CD4-positive, alpha-beta T cell (primary cell): Measurements from ENCODE around the gene AGAP1. TPM values are rescaled to one million over a fixed set of nuclear protein-coding genes. Genes with fewer than 3 reads are reported as not detected.

ENCODE experiments used
- ATAC-seq: fragments of 200-7000 bp; cut with Tn5 transposase; one replicate; pipeline ENCODE4 v1.10.0; 2022; ENCODE audit warnings: mild to moderate bottlenecking; ENCODE audit not compliant: poor library complexity
- CTCF ChIA-PET: fragments of 350-600 bp; sonication (Branson Sonifier 250); formaldehyde crosslinking; loops from one replicate; lab custom pipeline; 2021; ENCODE audit warnings: antibody characterized with exemption, inconsistent platforms; lab: Charles Lee
- POLR2A ChIA-PET: fragments of 350-600 bp; sonication (Branson Sonifier 250); formaldehyde crosslinking; loops from one replicate; lab custom pipeline; 2021; ENCODE audit warnings: antibody characterized with exemption, inconsistent platforms; lab: Charles Lee
- DNase-seq, 14 experiments: peaks; one replicate each; pipeline ENCODE4 v3.0.0-alpha.2; 2013 to 2020; ENCODE audit warnings: mixed read lengths in 2 of 14
- H3K27ac ChIP-seq, 2 donors: one replicate each; pipeline versions ENCODE4 v1.5.1 to v1.7.0; 2013; ENCODE audit warnings: low read length in 2 of 2, low read depth in 1 of 2, mild to moderate bottlenecking in 1 of 2
- H3K27me3 ChIP-seq, 2 experiments: 1 replicate in 1 of 2; 2 replicates in 1 of 2; pipeline versions ENCODE4 v1.6.1 to v1.7.0; 2013; ENCODE audit warnings: low read length in 2 of 2, control low read depth in 1 of 2, mild to moderate bottlenecking in 1 of 2, moderate library complexity in 1 of 2; ENCODE audit not compliant: insufficient read depth in 2 of 2, control insufficient read depth in 1 of 2
- H3K36me3 ChIP-seq: one replicate; pipeline ENCODE4 v1.6.1; 2013; ENCODE audit warnings: low read length, control low read depth; ENCODE audit not compliant: insufficient read depth
- H3K4me1 ChIP-seq: one replicate; pipeline ENCODE4 v1.6.1; 2013; ENCODE audit warnings: low read length, control low read depth; ENCODE audit not compliant: insufficient read depth
- H3K4me3 ChIP-seq: one replicate; pipeline ENCODE4 v1.5.1; 2013; ENCODE audit warnings: mild to moderate bottlenecking, low read length, moderate library complexity
- H3K9me3 ChIP-seq, 2 experiments: 1 replicate in 1 of 2; 2 replicates in 1 of 2; pipeline versions ENCODE4 v1.6.1 to v1.7.0; 2013; ENCODE audit warnings: low read length in 2 of 2, mild to moderate bottlenecking in 2 of 2, control low read depth in 1 of 2, moderate library complexity in 1 of 2; ENCODE audit not compliant: control insufficient read depth in 1 of 2, insufficient read depth in 1 of 2
- H3K27ac Mint-ChIP-seq: one replicate; pipeline ENCODE4 v1.8.0; 2020; ENCODE audit warnings: mixed read lengths
- H3K27me3 Mint-ChIP-seq: one replicate; pipeline ENCODE4 v1.8.0; 2021; ENCODE audit warnings: mixed read lengths
- H3K36me3 Mint-ChIP-seq: one replicate; pipeline ENCODE4 v1.8.0; 2021; ENCODE audit warnings: low read depth, mixed read lengths
- H3K4me1 Mint-ChIP-seq: one replicate; pipeline ENCODE4 v1.8.0; 2021; ENCODE audit warnings: low read depth, mixed read lengths
- H3K4me3 Mint-ChIP-seq: one replicate; pipeline ENCODE4 v1.8.0; 2020; ENCODE audit warnings: mild to moderate bottlenecking, mixed read lengths
- H3K9me3 Mint-ChIP-seq: one replicate; pipeline ENCODE4 v1.8.0; 2020; ENCODE audit warnings: mixed read lengths
- CTCF ChIP-seq: fragments of 200-600 bp; IDR thresholded peaks from one replicate; pipeline ENCODE4 v1.8.0; 2022; ENCODE audit warnings: antibody characterized with exemption, mild to moderate bottlenecking
- intact Hi-C, 2 experiments: fragments of 100-400 bp; cut with DNase I in 1 of 2; cut with micrococcal nuclease in 1 of 2; formaldehyde crosslinking; loops; one replicate each; pipeline versions ENCODE4 v1.15.1 to v1.9.0; 2023 to 2025; cut with DNase I, micrococcal nuclease
- total RNA-seq, 174 experiments: library from RNA in 2 of 174; stranded (reverse) in 2 of 174; gene quantifications; one replicate each; pipeline ENCODE4 v1.2.3 and lab custom pipeline; 2021 to 2026

The AGAP1 gene
- total RNA-seq, 2 experiments from 2014 or later = 2.6 to 3.1 TPM

GRCh38 chr2:236093134-236093533 lies 599.3 kb downstream of the AGAP1 start:
- Mint-ChIP-seq H3K36me3 (no peaks in the 10 kb centered on the region), H3K4me3 (no peak overlapping the region), H3K27ac (no peak overlapping the region), H3K9me3 (no peaks in the 10 kb centered on the region), H3K4me1 (no peaks in the 10 kb centered on the region), H3K27me3 (peaks cover 5% of the 10 kb centered on the region)
- Histone ChIP-seq H3K9me3 (peaks cover 0 to 5% of the 10 kb centered on the region in 2 experiments), H3K4me1 (no peaks in the 10 kb centered on the region), H3K36me3 (no peaks in the 10 kb centered on the region), H3K4me3 (no peak overlapping the region), H3K27ac (no peak overlapping the region), H3K27me3 (no peaks in the 10 kb centered on the region)
- ATAC-seq = no peak
- no peak for DNase-seq
- ChIA-PET CTCF (no interaction called here), POLR2A (no interaction called here)
- intact Hi-C loops = loop anchor here in 1 of 2 experiments (2.0 kb wide), 1 partner anchor 16 kb away; no protein-coding TSS in a partner anchor
- no peak for TF ChIP-seq CTCF

- ChIA-PET CTCF (no interaction called here), POLR2A (no interaction called here)
- Mint-ChIP-seq H3K27ac (no peak overlapping the region), H3K4me1 (no peaks in the 10 kb centered on the region), H3K4me3 (no peak overlapping the region), H3K9me3 (no peaks in the 10 kb centered on the region), H3K36me3 (no peaks in the 10 kb centered on the region), H3K27me3 (peaks cover 5% of the 10 kb centered on the region)
- intact Hi-C loops = no loop called here
- H3K9me3 ChIP-seq = peaks cover 0 to 10% of the 10 kb centered on the region in 2 experiments
- no peaks in the 10 kb centered on the region for H3K4me1 ChIP-seq
- no peak for TF ChIP-seq CTCF
- no peak overlapping the region for H3K27ac ChIP-seq
- DNase-seq (no peak), ATAC-seq (no peak)
- no peaks in the 10 kb centered on the region for H3K36me3 ChIP-seq
- H3K27me3 ChIP-seq = no peaks in the 10 kb centered on the region
- no peak overlapping the region for H3K4me3 ChIP-seq
Measured at GRCh38 chr2:236095504-236095903, 601.7 kb downstream of the AGAP1 start.

- intact Hi-C loops = no loop called here
- Mint-ChIP-seq H3K4me1 (no peaks in the 10 kb centered on the region), H3K4me3 (no peak overlapping the region), H3K27ac (no peak overlapping the region), H3K9me3 (no peaks in the 10 kb centered on the region), H3K27me3 (no peaks in the 10 kb centered on the region), H3K36me3 (no peaks in the 10 kb centered on the region)
- ChIA-PET CTCF (no interaction called here), POLR2A (no interaction called here)
- ATAC-seq (no peak), DNase-seq (no peak)
- Histone ChIP-seq H3K27me3 (no peaks in the 10 kb centered on the region), H3K9me3 (peaks cover 0 to 9% of the 10 kb centered on the region in 2 experiments), H3K27ac (no peak overlapping the region), H3K4me3 (no peak overlapping the region), H3K36me3 (no peaks in the 10 kb centered on the region), H3K4me1 (no peaks in the 10 kb centered on the region)
- no peak for TF ChIP-seq CTCF
Measured at GRCh38 chr2:236101311-236101950, 607.6 kb downstream of the AGAP1 start.
